Skin of body (tissue), 2 donors: ENCODE results near the gene DDX23. TPM values are rescaled to one million over a fixed set of nuclear protein-coding genes. Genes with fewer than 3 reads are reported as not detected.

ENCODE experiments used
- DNase-seq: peaks from one replicate; lab custom pipeline; 2025; lab: John Stamatoyannopoulos, UW
- total RNA-seq: library from RNA; depleted of rRNA; stranded (reverse); fragments of >200 nt; gene quantifications from one replicate; pipeline ENCODE4 v1.2.3, GENCODE V29; 2014

Gene DDX23
- total RNA-seq, 1 donor from 2014 or later, result 43.3 TPM

DNA sequence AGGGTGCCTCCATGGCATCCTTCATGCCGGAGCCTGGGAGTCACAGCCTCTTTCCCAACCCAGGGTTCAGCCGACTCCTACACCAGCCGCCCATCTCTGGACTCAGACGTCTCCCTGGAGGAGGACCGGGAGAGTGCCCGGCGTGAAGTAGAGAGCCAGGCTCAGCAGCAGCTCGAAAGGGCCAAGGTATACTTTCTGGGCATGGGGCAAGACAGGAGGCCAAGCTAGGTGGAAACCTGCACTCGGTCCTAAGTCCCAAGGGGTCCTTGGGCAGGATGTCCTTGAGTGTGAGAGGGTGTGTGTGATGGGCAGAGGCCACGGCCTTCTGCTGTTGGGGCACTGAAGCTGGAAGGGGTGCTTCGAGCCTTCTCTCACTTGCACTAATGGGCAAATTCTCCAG, 28.7 kb downstream of the DDX23 start:
- no peak for DNase-seq

DNA sequence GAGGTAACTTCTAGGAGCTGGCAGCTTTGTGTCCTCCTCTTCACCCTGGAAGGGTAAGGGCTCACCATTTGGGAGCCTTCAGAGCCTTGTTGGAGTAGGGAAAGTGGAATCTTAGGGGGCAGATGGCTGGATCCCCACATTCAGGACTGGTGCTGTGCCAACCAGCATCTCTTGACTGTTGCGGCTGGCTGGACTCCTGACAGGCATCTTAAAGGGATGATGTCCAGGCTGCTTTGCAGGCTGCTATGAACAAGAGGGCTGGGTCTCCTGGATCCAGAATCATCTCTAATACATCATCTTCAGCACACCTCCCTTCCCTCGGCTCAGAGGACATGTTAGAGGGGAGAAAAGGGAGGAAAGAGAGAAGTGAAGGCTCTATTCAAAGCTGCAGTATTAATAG, 29.3 kb downstream of the DDX23 start:
- no peak for DNase-seq

DNA sequence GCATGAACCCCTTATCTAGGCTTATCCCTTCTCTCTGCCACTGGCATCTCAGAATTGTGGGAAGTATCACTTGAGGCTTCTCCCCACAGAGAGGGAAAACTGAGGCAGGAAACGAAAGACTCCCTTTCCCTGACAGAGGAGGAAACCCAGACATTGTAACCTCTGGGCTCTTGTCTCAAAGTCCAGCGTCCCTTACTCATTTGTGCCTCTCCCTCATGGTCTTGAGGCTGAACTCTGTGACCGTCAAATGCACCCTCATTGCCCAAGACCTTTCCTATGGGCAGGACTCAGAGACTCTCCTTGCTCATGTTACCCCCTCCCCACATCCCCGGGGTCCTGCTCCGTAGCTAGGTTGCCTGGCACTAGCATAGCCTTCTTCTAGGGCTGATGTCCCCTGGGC, 29.8 kb downstream of the DDX23 start:
- DNase-seq, result no peak

DNA sequence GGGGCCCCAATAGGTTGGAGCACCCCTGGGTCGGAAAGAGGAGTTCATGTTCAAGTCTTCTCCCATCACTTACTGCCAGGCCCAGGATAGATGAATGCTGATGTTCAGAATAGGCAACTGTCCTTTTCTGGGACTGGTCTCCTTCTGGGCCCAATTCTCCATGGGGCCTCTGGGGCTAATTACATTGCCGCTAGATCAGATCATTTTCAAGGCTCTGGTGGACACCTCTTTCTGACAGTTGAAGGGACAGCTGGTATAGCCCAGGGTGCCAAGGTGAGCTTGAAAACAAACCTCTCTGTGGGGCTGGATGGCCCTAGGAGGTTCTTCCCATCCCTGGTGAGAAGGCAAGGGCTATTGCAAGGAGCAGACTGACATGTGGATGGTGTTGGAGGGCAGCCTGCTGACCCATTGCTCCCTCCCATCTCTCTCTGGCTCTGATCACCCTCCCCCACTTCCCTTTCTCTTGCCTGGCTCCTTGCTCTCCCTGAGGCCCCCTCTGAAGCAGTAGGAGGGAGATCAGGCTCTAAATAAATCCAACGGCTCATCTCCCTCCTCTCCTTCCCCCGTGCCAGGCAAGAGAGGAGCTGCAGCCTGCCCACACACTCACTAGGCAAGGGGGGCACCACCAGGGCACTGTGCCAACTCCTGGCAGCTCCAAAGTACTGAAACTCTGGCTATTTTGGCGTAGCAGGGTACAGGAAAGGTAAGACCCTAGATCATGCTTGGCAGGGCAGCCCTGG, 31.8 kb downstream of the DDX23 start:
- DNase-seq, result no peak

GRCh38 chr12:48818831-48819590, 33.0 kb downstream of the DDX23 start:
- DNase-seq, result no peak

DNA sequence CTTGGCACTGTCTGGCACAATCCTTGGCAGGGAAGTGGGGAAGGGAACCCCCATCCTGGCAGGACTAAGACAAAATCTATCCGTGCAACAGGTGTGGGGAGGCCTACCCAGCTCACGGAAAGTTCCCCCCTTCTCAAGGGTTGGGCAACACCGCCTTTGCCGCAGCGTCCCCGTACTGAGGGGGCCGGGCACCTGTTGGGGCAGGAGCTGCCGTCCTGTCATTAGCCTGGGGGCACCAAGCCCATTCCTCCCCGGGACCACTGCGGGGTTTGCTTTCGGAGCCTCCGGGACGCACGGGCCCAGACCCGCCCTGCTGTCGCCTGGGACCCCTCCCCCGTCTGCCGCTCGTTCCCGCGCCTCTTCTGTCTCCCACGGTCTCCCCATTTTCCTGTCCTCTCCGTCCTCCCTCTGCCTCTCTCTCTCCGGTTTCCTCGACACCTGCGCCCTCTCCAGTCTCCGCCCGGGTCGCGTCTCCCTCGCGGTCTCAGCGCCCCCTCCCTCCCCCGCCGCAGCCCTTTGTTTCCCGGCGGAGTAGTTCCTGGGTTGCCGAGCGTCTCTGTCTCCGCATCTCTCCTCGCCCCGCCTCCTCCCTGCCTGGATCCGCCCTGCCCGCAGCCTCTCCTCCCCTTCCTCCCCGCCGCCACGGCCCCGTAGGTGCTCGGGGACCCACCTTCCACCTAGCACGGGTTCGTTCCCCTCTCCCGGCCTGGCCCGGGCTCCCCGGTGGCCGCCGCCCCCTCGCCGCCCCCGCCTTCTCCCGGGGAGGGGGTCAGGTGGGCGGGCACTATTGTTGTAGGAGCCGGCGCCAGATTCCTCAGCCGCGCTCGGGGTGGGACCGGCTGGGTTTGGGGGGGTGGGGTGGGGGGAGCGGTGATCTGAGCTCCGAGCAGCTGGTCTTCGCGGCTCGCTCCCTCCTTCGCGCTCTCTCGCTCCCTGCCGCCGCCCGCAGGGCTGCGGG, 33.8 kb downstream of the DDX23 start, which contains the start of gene CACNB3:
CACNB3 (plus strand) TSS at position 624 of the 958 bp plus-strand sequence. CDS start 434 bp downstream, outside the sequence.
- DNase-seq, result peak; percentile 51

DNA sequence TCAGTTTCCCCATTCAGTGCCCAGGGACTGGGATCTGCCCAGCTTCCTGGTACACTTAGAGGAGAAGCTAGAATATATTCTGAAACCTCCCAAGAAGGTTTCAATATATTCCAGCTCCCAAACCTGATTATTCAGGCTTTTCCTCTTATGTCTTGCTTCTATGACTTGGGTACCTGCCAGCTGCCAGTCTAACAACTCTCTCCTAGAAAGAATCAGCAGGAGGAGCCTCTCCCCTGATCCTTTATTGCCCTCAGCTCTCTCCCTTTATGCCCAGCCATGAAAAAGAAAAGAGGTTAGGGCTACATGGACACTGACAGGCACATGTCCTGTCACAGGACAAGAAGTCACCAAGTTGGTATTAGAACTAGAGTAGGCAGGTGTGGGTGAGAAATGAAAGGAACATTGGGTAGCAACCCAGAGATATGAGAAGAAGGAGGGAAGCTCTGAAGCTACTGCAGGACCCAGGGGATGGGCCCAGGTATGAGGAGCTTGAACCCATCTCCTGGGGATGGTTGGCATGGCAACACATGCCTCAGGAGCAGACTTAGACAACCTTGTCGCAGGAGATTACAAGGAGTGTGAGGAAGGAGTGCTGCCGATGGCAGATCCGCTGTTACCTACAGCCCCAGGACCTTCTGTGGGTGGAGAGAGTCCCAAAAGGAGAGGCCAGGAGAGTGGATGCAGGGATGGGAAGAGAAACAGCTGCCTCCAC, 35.7 kb downstream of the DDX23 start:
- DNase-seq, result no peak

DNA sequence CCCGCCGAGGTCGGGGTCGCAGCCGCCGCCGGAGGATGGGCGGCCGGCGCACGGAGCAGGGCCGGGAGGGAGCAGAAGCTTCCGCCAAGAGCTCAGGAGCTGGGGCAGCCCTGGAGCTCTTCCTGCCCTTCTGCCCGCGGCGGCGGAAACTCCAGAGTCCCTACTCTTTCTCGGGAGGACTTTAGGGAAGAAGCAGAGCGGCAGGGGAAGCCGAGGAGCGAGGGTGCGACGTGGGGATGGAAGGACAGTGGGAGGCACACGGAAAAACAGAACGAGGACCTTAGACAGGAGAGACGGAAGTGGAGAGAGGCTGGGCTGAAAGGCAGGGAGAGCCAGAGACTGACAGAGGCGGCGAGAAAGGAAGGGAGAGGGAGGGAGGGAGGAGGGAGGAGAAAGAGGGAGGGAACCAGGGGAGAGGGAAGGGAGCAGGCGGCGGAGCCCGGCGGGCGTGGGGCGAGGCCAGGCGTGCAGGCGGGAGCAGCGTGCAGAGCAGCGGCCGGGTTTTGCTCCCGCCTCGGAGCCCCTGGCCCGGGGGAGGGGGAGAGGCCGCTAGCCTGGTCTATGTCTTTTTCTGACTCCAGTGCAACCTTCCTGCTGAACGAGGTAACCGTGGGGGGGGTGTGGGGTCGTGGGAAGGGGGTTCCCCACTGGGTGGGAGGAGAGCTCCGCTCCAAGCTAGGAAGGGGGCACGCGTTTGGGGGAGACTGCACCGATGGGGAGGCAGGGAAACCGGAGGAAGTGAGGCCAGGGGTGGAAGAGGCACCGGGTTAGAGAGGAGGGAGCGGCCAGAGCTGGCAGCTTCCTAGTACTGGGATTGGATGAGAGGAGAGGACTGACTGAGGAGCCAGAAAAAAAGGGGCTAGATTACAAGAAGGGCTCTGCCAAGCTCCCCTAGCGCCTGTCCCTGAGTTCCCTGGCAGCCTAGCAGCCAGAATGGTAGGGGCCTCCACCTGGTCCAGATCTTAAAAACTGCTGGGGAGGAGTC, 36.5 kb downstream of the DDX23 start:
- DNase-seq, result peak; percentile 85

DNA sequence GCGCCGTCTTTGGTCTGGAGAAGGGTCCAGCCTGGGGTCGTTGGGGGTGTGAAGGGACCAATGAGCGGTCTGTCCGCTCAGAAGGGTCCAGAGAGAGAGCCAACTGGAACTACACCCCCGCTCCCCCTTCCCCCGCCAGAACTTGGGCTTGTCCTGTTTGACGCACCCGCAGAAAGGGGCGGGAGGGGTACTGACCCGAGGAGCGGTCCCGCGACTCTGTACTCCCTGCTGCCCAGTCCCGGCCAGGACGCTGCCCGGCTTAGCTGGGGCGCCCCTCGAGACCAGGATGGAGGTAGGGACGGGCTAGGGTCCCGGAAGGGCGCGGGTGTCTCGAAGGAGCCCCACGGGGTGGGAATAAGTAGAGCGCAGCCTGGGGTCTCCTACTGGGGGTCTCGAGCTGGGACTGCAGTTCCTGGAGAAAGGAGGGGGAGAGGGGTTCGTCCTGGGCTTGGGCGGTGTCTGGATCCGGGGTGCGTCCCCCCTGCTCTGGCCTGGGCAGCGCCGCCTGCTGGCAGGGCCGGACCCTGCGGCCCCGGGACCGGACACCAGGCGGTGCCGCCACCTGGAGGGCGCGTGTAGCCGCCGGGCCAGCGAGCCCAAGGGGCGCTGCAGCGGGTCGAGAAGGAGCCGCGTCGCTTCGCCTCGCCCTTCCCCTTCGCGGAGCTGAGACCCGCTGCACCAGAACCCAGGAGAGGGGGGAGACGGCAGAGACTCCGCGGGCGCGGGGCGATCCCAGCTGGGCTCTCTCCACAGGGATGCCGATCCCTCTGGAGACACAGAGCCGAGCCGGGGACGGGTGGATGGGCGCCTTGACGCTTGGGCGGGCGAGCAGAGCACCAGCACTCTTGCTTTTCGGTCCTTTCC, 37.5 kb downstream of the DDX23 start:
- DNase-seq, result peak; percentile 54

DNA sequence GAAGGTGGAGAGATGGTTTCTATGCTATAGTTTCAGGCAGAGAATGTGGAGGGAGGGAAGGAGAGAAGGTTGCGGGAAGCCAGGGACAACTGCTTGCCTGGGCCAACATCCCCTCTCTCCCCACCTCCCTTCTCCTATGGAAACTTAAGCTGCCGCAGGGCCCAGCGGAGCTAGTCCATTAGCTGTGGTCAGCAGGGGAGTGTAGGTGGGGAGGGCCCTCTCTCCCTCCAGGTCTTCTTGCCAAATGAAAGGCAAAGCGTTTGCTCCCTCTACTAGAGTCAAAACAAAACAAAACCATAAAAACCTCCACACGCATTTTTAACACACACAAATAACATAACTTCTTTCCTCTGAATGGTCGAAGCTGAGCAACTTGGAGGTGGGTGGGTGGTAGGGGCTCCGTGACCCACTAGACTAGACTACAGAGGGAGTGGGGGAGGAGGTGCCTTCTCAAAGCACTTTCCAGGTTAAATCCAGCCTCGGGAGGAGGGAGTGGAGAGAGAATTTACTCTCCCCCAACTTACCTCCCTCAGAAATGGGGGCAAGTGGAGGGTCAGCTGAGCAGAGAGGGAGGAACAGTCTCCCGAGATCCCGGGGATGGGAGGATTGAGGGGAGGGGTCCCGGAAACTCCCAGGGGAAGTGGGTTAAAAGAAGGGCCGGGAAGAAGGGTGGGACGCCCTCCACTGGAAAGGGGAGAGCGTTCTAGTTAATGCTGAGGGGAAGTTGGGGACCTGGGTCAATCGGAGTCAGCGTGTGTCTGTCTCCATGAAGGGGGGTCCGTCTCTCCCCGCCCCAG, 38.3 kb downstream of the DDX23 start:
- DNase-seq, result no peak

DNA sequence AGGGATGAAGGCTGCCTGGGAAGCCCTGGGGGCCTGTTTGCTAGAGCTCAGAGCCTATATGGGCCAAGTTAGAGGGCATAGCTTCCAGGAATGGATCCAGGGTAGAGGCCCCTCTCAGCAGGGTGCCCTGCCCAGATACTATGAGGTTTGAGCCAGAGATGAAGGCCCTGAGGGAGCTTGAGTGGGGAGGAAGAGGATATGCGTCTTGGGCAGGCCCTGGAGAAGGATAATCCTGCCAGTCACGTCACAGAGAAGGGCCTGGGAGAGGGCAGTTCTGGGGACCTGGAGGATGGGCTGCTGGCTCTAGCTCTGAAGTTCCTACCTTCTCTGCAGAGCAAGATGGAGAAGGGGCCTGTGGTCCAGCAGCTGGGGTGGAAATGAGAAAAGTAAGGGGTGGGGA, 39.6 kb downstream of the DDX23 start:
- DNase-seq, result no peak

DNA sequence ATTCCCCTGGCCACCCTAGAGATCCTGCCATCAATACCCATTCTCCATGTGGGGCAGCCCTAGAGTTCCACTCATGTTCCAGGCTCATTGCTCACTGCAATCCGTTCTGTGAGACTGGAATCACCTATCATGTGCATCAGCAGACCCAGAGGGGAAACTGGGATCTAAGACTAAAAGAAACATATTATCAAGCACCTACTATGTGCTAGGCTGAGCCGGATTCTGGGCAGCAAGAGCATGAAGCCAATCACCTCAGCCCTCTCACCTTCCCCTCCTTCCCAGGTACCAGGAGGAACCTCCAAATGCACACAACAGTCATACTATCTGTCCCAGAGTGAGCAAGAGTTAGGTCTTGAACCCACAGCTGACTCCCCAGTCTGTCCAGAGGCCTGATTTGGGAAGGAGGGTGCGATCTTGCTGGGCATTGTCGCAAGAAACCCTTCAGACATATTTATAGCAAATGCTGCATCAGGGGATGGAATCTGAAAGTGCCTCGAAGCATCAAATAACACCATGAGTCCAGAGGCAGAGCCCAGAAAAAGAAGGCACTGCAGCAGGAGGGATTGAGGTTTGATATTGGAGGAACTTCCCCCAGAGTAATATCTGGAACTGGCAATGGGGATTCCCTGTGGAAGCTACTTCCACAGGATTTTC, 40.4 kb downstream of the DDX23 start:
- no peak for DNase-seq

GRCh38 chr12:48810903-48811431, 41.0 kb downstream of the DDX23 start:
- DNase-seq, result no peak

- DNase-seq, result no peak
These were observed 44.0 kb downstream of the DDX23 start for GRCh38 chr12:48807981-48808380.

GRCh38 chr12:48803675-48804074, 48.3 kb downstream of the DDX23 start:
- no peak for DNase-seq

DNA sequence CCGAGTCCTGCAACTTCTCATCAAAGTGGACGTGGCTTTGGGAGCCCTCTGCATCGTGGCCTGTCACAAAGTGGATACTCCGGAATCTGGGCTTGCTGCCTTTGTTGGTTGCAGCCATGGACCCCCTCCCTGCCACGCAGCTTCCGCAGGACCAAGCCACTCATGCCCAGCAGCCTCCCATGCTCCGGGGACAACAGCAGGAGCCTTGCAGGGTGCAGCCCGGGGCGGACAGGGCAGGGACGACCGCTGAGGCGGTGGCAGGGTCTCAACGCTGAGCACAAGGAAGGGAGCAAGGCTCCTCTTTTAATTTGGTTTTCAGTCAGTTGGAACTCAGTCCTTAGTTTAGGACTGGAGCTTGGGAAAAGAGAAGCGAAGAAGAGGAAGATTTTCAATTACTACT, 51.0 kb downstream of the DDX23 start:
- no peak for DNase-seq

- DNase-seq, result no peak
These were observed 51.5 kb downstream of the DDX23 start for GRCh38 chr12:48800457-48800856.
